Central memory CD8-positive, alpha-beta T cell (primary cell): Measurements from ENCODE around the gene GLCE.
A peak's percentile ranks its signal among the peaks of the same experiment; 100 is the strongest.
"Not testable (repeated sequence)": the region's sequence is repeated elsewhere in the genome, so short reads cannot be mapped to it uniquely, and the experiment has no call there.

Source experiments
- ATAC-seq: fragments of 150-1000 bp; cut with Tn5 transposase; replicated peaks from 2 replicates; pipeline ENCODE4 v1.10.0; 2022; ENCODE audit warnings: mild to moderate bottlenecking, moderate FRiP score, moderate number of reproducible peaks; ENCODE audit not compliant: poor library complexity, severe bottlenecking; ENCODE audit errors: extremely low read depth
- DNase-seq, 2 donors: peaks; one replicate each; pipeline ENCODE4 v3.0.0; 2021; ENCODE audit warnings: low spot score in 2 of 2
- H3K27ac Mint-ChIP-seq: one replicate; pipeline ENCODE4 v1.8.0; 2022; ENCODE audit warnings: low read depth, mild to moderate bottlenecking, moderate library complexity, mixed read lengths
- H3K27me3 Mint-ChIP-seq: one replicate; pipeline ENCODE4 v1.8.0; 2022; ENCODE audit warnings: mixed read lengths
- H3K36me3 Mint-ChIP-seq: one replicate; pipeline ENCODE4 v1.8.0; 2022; ENCODE audit warnings: mild to moderate bottlenecking, moderate library complexity, mixed read lengths; ENCODE audit not compliant: insufficient read depth
- H3K4me1 Mint-ChIP-seq: one replicate; pipeline ENCODE4 v1.8.0; 2022; ENCODE audit warnings: mixed read lengths
- H3K4me3 Mint-ChIP-seq: one replicate; pipeline ENCODE4 v1.8.0; 2022; ENCODE audit warnings: mild to moderate bottlenecking, moderate library complexity, mixed read lengths
- H3K9me3 Mint-ChIP-seq: one replicate; pipeline ENCODE4 v1.8.0; 2022; ENCODE audit warnings: mixed read lengths

GLCE gene

GRCh38 chr15:69292826-69293420, 132.5 kb downstream of the GLCE start:
- no peaks in the 10 kb centered on the region for H3K36me3 Mint-ChIP-seq

DNA sequence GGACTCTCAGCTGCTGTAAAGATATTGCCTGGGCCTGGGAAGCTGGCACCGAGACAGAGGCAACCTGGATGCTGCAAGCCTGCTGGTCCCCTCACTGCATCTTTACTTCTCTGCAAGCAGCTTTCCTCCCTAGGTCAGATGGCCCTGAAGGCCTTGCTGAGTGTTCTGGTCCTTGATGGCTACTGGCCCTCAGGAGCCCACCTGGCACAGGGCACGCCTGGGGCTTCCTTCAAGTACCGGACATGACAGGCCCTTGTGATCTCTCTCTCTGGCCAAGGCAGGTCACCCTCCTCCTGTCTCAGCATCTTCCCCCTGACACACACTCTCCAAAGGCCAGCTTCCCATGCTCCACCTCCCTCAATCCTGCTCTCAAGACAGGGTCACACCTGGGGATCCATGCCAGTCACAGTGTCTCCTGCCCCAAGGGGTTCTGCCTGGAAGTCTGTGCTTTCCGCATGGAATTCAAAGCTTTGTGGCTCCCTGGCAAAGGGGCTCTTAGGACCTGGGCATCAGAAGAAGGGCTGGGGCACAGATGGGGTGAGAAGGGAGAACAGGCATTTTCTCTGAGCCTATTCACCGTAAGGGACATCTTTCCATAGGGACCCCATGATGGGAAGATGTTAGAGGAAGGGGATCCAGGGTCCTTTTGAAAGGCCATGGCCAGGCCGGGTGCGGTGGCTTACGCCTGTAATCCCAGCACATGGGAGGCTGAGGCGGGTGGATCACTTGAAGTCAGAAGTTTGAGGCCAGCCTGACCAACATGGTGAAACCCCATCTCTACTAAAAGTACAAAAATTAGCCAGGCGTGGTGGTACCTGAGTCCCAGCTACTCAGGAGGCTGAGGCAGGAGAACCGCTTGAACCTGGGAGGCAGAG, 133.5 kb downstream of the GLCE start:
- Mint-ChIP-seq H3K27me3 (peaks cover 33% of the 10 kb centered on the region), H3K36me3 (no peaks in the 10 kb centered on the region), H3K27ac (no peak overlapping the region), H3K4me3 (no peak overlapping the region), H3K4me1 (no peaks in the 10 kb centered on the region), H3K9me3 (no peaks in the 10 kb centered on the region)
- no peak for ATAC-seq
- no peak for DNase-seq

More at GRCh38 chr15:69292826-69293420, 132.5 kb downstream of the GLCE start:
- Mint-ChIP-seq H3K4me3 (no peak overlapping the region), H3K27me3 (peaks cover 25% of the 10 kb centered on the region), H3K9me3 (no peaks in the 10 kb centered on the region), H3K4me1 (no peaks in the 10 kb centered on the region), H3K27ac (no peak overlapping the region)
- ATAC-seq = no peak
- no peak for DNase-seq

DNA sequence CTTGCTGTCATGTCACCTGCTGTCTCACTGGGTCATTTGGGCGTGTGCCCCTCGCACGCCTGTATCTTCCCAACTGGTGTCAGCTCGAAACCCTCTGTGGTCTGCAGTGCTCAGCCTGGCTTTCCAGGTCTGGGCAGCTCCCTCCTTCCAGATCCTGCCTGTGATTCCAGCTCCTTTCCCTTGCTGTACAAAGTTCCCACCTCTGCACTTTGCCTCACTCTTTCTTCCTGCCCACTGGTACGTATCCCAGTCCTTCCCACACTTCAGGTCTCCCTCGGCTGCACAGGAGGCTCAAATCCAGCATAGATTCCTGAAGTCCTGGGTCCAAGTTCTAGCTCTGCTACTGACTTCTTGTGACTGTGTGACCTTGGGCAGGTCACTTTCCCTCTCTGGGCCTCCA, 136.2 kb downstream of the GLCE start:
- no peaks in the 10 kb centered on the region for H3K9me3 Mint-ChIP-seq
- peaks cover 16% of the 10 kb centered on the region for H3K4me1 Mint-ChIP-seq
- DNase-seq (no peak), ATAC-seq (no peak)
- H3K27ac Mint-ChIP-seq = no peak overlapping the region
- no peak overlapping the region for H3K4me3 Mint-ChIP-seq
- H3K36me3 Mint-ChIP-seq = no peaks in the 10 kb centered on the region
- H3K27me3 Mint-ChIP-seq = peaks cover 57% of the 10 kb centered on the region

GRCh38 chr15:69297642-69298353, 137.4 kb downstream of the GLCE start:
- DNase-seq (no peak), ATAC-seq (no peak)
- Mint-ChIP-seq H3K27me3 (peaks cover 69% of the 10 kb centered on the region), H3K27ac (no peak overlapping the region), H3K4me3 (peak overlapping the region; percentile 56), H3K9me3 (no peaks in the 10 kb centered on the region), H3K36me3 (no peaks in the 10 kb centered on the region), H3K4me1 (peaks cover 16% of the 10 kb centered on the region)

- ATAC-seq = no peak
- DNase-seq = no peak
- no peak overlapping the region for H3K27ac Mint-ChIP-seq
- H3K9me3 Mint-ChIP-seq = no peaks in the 10 kb centered on the region
- peak overlapping the region; percentile 56 for H3K4me3 Mint-ChIP-seq
- H3K4me1 Mint-ChIP-seq = peaks cover 16% of the 10 kb centered on the region
- H3K36me3 Mint-ChIP-seq = peaks cover 1% of the 10 kb centered on the region
- peaks cover 74% of the 10 kb centered on the region for H3K27me3 Mint-ChIP-seq
These were observed 137.9 kb downstream of the GLCE start for GRCh38 chr15:69298354-69298696.

GRCh38 chr15:69298697-69299441, 138.4 kb downstream of the GLCE start, which contains the start of gene PAQR5:
Gene PAQR5, plus strand, starts transcription at chr15:69298912. Its CDS starts 61,169 bp downstream, at chr15:69360081.
- no peak for DNase-seq
- Mint-ChIP-seq H3K9me3 (no peaks in the 10 kb centered on the region), H3K4me1 (peaks cover 16% of the 10 kb centered on the region), H3K36me3 (peaks cover 2% of the 10 kb centered on the region), H3K4me3 (peak within 1 kb of the TSS; percentile 56), H3K27ac (no peak within 1 kb of the TSS), H3K27me3 (peaks cover 80% of the 10 kb centered on the region)
- ATAC-seq = no peak

GRCh38 chr15:69299451-69299886, 139.0 kb downstream of the GLCE start:
- peak overlapping the region; percentile 32 for H3K4me3 Mint-ChIP-seq
- DNase-seq = no peak
- peaks cover 84% of the 10 kb centered on the region for H3K27me3 Mint-ChIP-seq
- no peak for ATAC-seq
- no peak overlapping the region for H3K27ac Mint-ChIP-seq
- peaks cover 16% of the 10 kb centered on the region for H3K4me1 Mint-ChIP-seq
- peaks cover 2% of the 10 kb centered on the region for H3K36me3 Mint-ChIP-seq
- no peaks in the 10 kb centered on the region for H3K9me3 Mint-ChIP-seq

DNA sequence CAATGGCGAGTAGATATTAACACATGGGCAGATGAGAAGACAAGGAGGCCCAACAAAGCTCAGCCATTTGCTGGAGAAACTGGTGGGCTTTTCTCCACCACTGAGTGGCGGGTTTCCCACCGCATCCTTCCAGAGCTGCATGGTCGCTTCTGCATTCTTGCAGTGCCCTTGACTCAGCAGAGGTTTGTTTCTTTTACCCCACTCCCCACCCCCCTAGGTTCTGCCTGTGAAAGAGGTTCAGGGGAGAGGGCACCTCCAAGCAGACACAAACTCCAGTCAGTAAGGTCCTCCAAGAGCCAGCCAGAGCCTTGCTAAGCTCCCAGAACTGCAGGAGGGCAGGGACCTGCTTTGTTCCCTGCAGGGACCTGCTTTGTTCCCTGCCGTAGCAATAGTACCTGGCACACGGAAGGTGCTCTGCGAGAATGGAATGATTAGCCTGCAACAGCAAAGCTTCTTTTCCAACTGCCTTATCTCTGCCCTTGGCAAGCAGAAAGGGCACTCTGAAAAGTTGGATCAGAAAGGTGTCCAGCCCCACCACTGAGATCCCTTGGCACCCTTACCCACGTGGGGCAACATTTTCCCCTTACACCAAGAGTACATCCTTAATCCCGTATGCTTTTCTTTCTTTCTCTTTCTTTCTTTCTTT, 139.6 kb downstream of the GLCE start:
- Mint-ChIP-seq H3K9me3 (no peaks in the 10 kb centered on the region), H3K4me1 (peaks cover 16% of the 10 kb centered on the region), H3K27me3 (peaks cover 90% of the 10 kb centered on the region), H3K36me3 (peaks cover 2% of the 10 kb centered on the region), H3K4me3 (peak overlapping the region; percentile 29), H3K27ac (no peak overlapping the region)
- ATAC-seq (no peak), DNase-seq (no peak)

- not testable (repeated sequence) for H3K9me3 Mint-ChIP-seq, DNase-seq, H3K36me3 Mint-ChIP-seq, H3K27ac Mint-ChIP-seq, ATAC-seq
- Mint-ChIP-seq H3K4me1 (peaks cover 16% of the 10 kb centered on the region), H3K27me3 (peaks cover 82% of the 10 kb centered on the region), H3K4me3 (peak overlapping the region; percentile 29)
These were observed 140.7 kb downstream of the GLCE start for GRCh38 chr15:69301101-69301500.

DNA sequence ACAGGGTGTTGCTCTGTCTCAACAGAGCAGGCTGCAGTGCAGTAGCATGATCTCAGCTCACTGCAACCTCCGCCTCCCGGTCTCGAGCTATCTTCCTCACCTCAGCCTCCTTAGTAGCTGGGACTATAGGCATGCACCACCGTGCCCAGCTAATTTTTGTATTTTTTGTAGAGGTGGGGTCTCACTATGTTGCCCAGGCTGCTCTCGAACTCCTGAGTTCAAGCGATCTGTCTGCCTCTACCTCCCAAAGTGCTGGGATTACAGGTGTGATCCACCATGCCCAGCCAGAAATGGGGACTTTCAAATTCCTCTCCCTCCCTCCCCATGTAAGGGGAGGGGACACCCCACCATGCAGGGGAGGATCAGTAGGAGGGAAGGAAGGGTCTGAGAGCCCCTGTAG, 141.7 kb downstream of the GLCE start:
- not testable (repeated sequence) for H3K36me3 Mint-ChIP-seq, ATAC-seq, H3K4me3 Mint-ChIP-seq, H3K27ac Mint-ChIP-seq, DNase-seq, H3K9me3 Mint-ChIP-seq
- Mint-ChIP-seq H3K4me1 (peaks cover 16% of the 10 kb centered on the region), H3K27me3 (peaks cover 79% of the 10 kb centered on the region)

DNA sequence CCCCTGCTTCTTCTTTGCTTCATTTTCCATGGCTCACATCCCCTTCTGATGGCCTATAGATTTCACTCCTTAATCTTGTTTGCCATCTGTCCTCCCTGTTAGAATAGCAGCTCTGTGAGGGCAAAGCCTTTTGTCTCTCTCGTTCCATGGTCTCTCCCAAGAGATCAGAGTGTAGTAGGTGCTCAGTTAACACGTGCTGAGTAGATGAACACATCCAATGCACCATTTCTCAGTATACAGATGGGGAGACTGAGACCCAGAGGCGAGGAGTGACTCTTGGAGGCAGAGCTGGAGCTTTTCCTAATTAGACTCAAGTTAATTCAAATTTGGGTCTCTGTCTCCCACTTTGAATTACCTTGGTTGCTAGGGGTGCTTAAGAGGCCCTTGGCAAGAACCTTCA, 142.5 kb downstream of the GLCE start:
- ATAC-seq (no peak), DNase-seq (no peak)
- Mint-ChIP-seq H3K4me3 (no peak overlapping the region), H3K4me1 (peaks cover 16% of the 10 kb centered on the region), H3K36me3 (peaks cover 2% of the 10 kb centered on the region), H3K9me3 (no peaks in the 10 kb centered on the region), H3K27ac (no peak overlapping the region), H3K27me3 (peaks cover 79% of the 10 kb centered on the region)
